ENCODE data around the gene MYL3. TPM values are rescaled to one million over a fixed set of nuclear protein-coding genes. Genes with fewer than 3 reads are reported as not detected.
A peak's percentile ranks its signal among the peaks of the same experiment; 100 is the strongest.

The MYL3 gene
- polyA plus RNA-seq, 4 donors, result 1.4 to 81.6 (median 24.2) TPM

GRCh38 chr3:46849686-46850467 lies 13.4 kb downstream of the MYL3 start:
- peak overlapping the region in 1 of 3 donors; percentile 62 for H3K27ac ChIP-seq (ENCODE audit: low read depth in 1 of 3, low read length in 2 of 3)

GRCh38 chr3:46849045-46849631 lies 14.1 kb downstream of the MYL3 start:
- peak in 1 of 2 donors; percentile 84 for DNase-seq
- Histone ChIP-seq H3K27me3 (ENCODE audit: control insufficient read depth in 3 of 3, insufficient read depth in 3 of 3, low read length in 3 of 3) (no peaks in the 10 kb centered on the region), H3K4me1 (ENCODE audit: control insufficient read depth in 3 of 3, insufficient read depth in 2 of 3, low read depth in 1 of 3, low read length in 2 of 3) (peaks cover 4 to 45% (median 4%) of the 10 kb centered on the region in 3 donors), H3K36me3 (ENCODE audit: control insufficient read depth in 3 of 3, insufficient read depth in 2 of 3, low read depth in 1 of 3, low read length in 3 of 3) (no peaks in the 10 kb centered on the region), H3K9me3 (ENCODE audit: control insufficient read depth in 2 of 2, insufficient read depth in 1 of 2, low read depth in 1 of 2, low read length in 1 of 2) (no peaks in the 10 kb centered on the region), H3K27ac (ENCODE audit: low read depth in 1 of 3, low read length in 2 of 3) (peak overlapping the region in 1 of 3 donors; percentile 67), H3K4me3 (ENCODE audit: low read depth in 1 of 3, low read length in 3 of 3) (no peak overlapping the region)
- 67 to 82% (median 77%) methylated on average over 7 of the region's 7 CpGs for WGBS, 3 donors
- no peak for FAIRE-seq

More at GRCh38 chr3:46849686-46850467, 13.4 kb downstream of the MYL3 start:
- no peaks in the 10 kb centered on the region for H3K9me3 ChIP-seq (ENCODE audit: control insufficient read depth in 2 of 2, insufficient read depth in 1 of 2, low read depth in 1 of 2, low read length in 1 of 2)
- WGBS, 3 donors, result 65 to 72% (median 70%) methylated on average over 7 of the region's 7 CpGs
- H3K27me3 ChIP-seq (ENCODE audit: control insufficient read depth in 3 of 3, insufficient read depth in 3 of 3, low read length in 3 of 3), result no peaks in the 10 kb centered on the region
- H3K4me3 ChIP-seq (ENCODE audit: low read depth in 1 of 3, low read length in 3 of 3), result no peak overlapping the region
- H3K4me1 ChIP-seq (ENCODE audit: control insufficient read depth in 3 of 3, insufficient read depth in 2 of 3, low read depth in 1 of 3, low read length in 2 of 3), result peaks cover 4 to 45% (median 4%) of the 10 kb centered on the region in 3 donors
- DNase-seq (no peak), FAIRE-seq (no peak)
- no peaks in the 10 kb centered on the region for H3K36me3 ChIP-seq (ENCODE audit: control insufficient read depth in 3 of 3, insufficient read depth in 2 of 3, low read depth in 1 of 3, low read length in 3 of 3)

GRCh38 chr3:46848271-46849044 lies 14.8 kb downstream of the MYL3 start:
- FAIRE-seq, result no peak
- no peaks in the 10 kb centered on the region for H3K36me3 ChIP-seq (ENCODE audit: control insufficient read depth in 3 of 3, insufficient read depth in 2 of 3, low read depth in 1 of 3, low read length in 3 of 3)
- DNase-seq, result peak in 1 of 2 donors; percentile 56
- H3K9me3 ChIP-seq (ENCODE audit: control insufficient read depth in 2 of 2, insufficient read depth in 1 of 2, low read depth in 1 of 2, low read length in 1 of 2), result no peaks in the 10 kb centered on the region
- H3K27me3 ChIP-seq (ENCODE audit: control insufficient read depth in 3 of 3, insufficient read depth in 3 of 3, low read length in 3 of 3), result no peaks in the 10 kb centered on the region
- H3K27ac ChIP-seq (ENCODE audit: low read depth in 1 of 3, low read length in 2 of 3), result peak overlapping the region in 1 of 3 donors; percentile 67
- no peak overlapping the region for H3K4me3 ChIP-seq (ENCODE audit: low read depth in 1 of 3, low read length in 3 of 3)
- H3K4me1 ChIP-seq (ENCODE audit: control insufficient read depth in 3 of 3, insufficient read depth in 2 of 3, low read depth in 1 of 3, low read length in 2 of 3), result peaks cover 4 to 45% (median 4%) of the 10 kb centered on the region in 3 donors
- WGBS, 3 donors, result 77 to 84% (median 79%) methylated on average over 12 of the region's 12 CpGs

GRCh38 chr3:46847744-46848143 lies 15.5 kb downstream of the MYL3 start:
- WGBS, 3 donors, result 96 to 99% (median 97%) methylated on average over 5 of the region's 5 CpGs
- no peak for DNase-seq
- peaks cover 4 to 45% (median 4%) of the 10 kb centered on the region in 3 donors for H3K4me1 ChIP-seq (ENCODE audit: control insufficient read depth in 3 of 3, insufficient read depth in 2 of 3, low read depth in 1 of 3, low read length in 2 of 3)
- H3K27ac ChIP-seq (ENCODE audit: low read depth in 1 of 3, low read length in 2 of 3), result no peak overlapping the region
- no peaks in the 10 kb centered on the region for H3K27me3 ChIP-seq (ENCODE audit: control insufficient read depth in 3 of 3, insufficient read depth in 3 of 3, low read length in 3 of 3)
- H3K9me3 ChIP-seq (ENCODE audit: control insufficient read depth in 2 of 2, insufficient read depth in 1 of 2, low read depth in 1 of 2, low read length in 1 of 2), result no peaks in the 10 kb centered on the region
- H3K4me3 ChIP-seq (ENCODE audit: low read depth in 1 of 3, low read length in 3 of 3), result no peak overlapping the region
- no peaks in the 10 kb centered on the region for H3K36me3 ChIP-seq (ENCODE audit: control insufficient read depth in 3 of 3, insufficient read depth in 2 of 3, low read depth in 1 of 3, low read length in 3 of 3)
- no peak for FAIRE-seq

- WGBS, 3 donors, result 74 to 88% (median 76%) methylated on average over 7 to 9 of the region's 9 CpGs
- DNase-seq (peak in 1 of 2 donors; percentile 41), FAIRE-seq (no peak)
- Histone ChIP-seq H3K9me3 (ENCODE audit: control insufficient read depth in 2 of 2, insufficient read depth in 1 of 2, low read depth in 1 of 2, low read length in 1 of 2) (no peaks in the 10 kb centered on the region), H3K27me3 (ENCODE audit: control insufficient read depth in 3 of 3, insufficient read depth in 3 of 3, low read length in 3 of 3) (no peaks in the 10 kb centered on the region), H3K4me1 (ENCODE audit: control insufficient read depth in 3 of 3, insufficient read depth in 2 of 3, low read depth in 1 of 3, low read length in 2 of 3) (peaks cover 4 to 45% (median 4%) of the 10 kb centered on the region in 3 donors), H3K36me3 (ENCODE audit: control insufficient read depth in 3 of 3, insufficient read depth in 2 of 3, low read depth in 1 of 3, low read length in 3 of 3) (no peaks in the 10 kb centered on the region), H3K4me3 (ENCODE audit: low read depth in 1 of 3, low read length in 3 of 3) (peak overlapping the region in 2 of 3 donors; percentile 56 to 61), H3K27ac (ENCODE audit: low read depth in 1 of 3, low read length in 2 of 3) (peak overlapping the region in 1 of 3 donors; percentile 36)
These were observed 16.4 kb downstream of the MYL3 start for GRCh38 chr3:46846624-46847542.

GRCh38 chr3:46845860-46846623 lies 17.2 kb downstream of the MYL3 start:
- Histone ChIP-seq H3K4me3 (ENCODE audit: low read depth in 1 of 3, low read length in 3 of 3) (peak overlapping the region; percentile 31 to 61 (median 56)), H3K4me1 (ENCODE audit: control insufficient read depth in 3 of 3, insufficient read depth in 2 of 3, low read depth in 1 of 3, low read length in 2 of 3) (peaks cover 4 to 45% (median 4%) of the 10 kb centered on the region in 3 donors), H3K27ac (ENCODE audit: low read depth in 1 of 3, low read length in 2 of 3) (peak overlapping the region in 2 of 3 donors; percentile 72 to 80), H3K9me3 (ENCODE audit: control insufficient read depth in 2 of 2, insufficient read depth in 1 of 2, low read depth in 1 of 2, low read length in 1 of 2) (no peaks in the 10 kb centered on the region), H3K36me3 (ENCODE audit: control insufficient read depth in 3 of 3, insufficient read depth in 2 of 3, low read depth in 1 of 3, low read length in 3 of 3) (no peaks in the 10 kb centered on the region), H3K27me3 (ENCODE audit: control insufficient read depth in 3 of 3, insufficient read depth in 3 of 3, low read length in 3 of 3) (no peaks in the 10 kb centered on the region)
- peak; percentile 36 to 89 for DNase-seq
- 1 to 3% (median 1%) methylated on average over 49 to 53 of the region's 53 CpGs for WGBS, 3 donors
- no peak for FAIRE-seq

GRCh38 chr3:46845397-46845859 lies 17.8 kb downstream of the MYL3 start:
- 9 to 15% (median 11%) methylated on average over 17 to 23 of the region's 23 CpGs for WGBS, 3 donors
- H3K9me3 ChIP-seq (ENCODE audit: control insufficient read depth in 2 of 2, insufficient read depth in 1 of 2, low read depth in 1 of 2, low read length in 1 of 2), result no peaks in the 10 kb centered on the region
- H3K4me3 ChIP-seq (ENCODE audit: low read depth in 1 of 3, low read length in 3 of 3), result peak overlapping the region; percentile 31 to 61 (median 56)
- DNase-seq (no peak), FAIRE-seq (no peak)
- no peaks in the 10 kb centered on the region for H3K27me3 ChIP-seq (ENCODE audit: control insufficient read depth in 3 of 3, insufficient read depth in 3 of 3, low read length in 3 of 3)
- peaks cover 4 to 45% (median 4%) of the 10 kb centered on the region in 3 donors for H3K4me1 ChIP-seq (ENCODE audit: control insufficient read depth in 3 of 3, insufficient read depth in 2 of 3, low read depth in 1 of 3, low read length in 2 of 3)
- H3K27ac ChIP-seq (ENCODE audit: low read depth in 1 of 3, low read length in 2 of 3), result peak overlapping the region in 2 of 3 donors; percentile 72 to 80
- no peaks in the 10 kb centered on the region for H3K36me3 ChIP-seq (ENCODE audit: control insufficient read depth in 3 of 3, insufficient read depth in 2 of 3, low read depth in 1 of 3, low read length in 3 of 3)

Measured in small intestine (tissue), 7 donors.